Spleen (tissue), 7 donors: Measurements from ENCODE around the gene ALS2.

Source experiments
- POLR2A ChIP-seq, 3 donors: fragments of 450-650 bp; IDR thresholded peaks; one replicate each; pipeline ENCODE4 v1.5.1; 2017; ENCODE audit warnings: antibody characterized with exemption in 3 of 3, mild to moderate bottlenecking in 1 of 3
- POLR2AphosphoS5 ChIP-seq, 3 donors: sonication (generic); formaldehyde crosslinking; IDR thresholded peaks; one replicate each; pipeline ENCODE4 v1.5.1; 2017; ENCODE audit warnings: antibody characterized with exemption in 3 of 3
- TF ChIP-seq, protein P1 (sequence below), 11 experiments: fragments of 200-600 bp in 7 of 11; fragments of 450-650 bp in 4 of 11; sonication (generic) in 4 of 11; IDR thresholded peaks in 8 of 11; conservative IDR thresholded peaks in 3 of 11; 1 replicate in 7 of 11; 2 replicates in 4 of 11; pipeline versions ENCODE4 v1.4.0 to v1.8.0; 2016 to 2021; ENCODE audit warnings: antibody characterized with exemption in 11 of 11, inconsistent platforms in 4 of 11, mild to moderate bottlenecking in 1 of 11
- donor health status: DM: no; HTN: no; CAD: no; lungs with moderate emphysema.
- donor health status: DM: no; HTN: no; CAD: no.
- donor health status: DM: no; HTN: no; CAD: no.

DNA sequence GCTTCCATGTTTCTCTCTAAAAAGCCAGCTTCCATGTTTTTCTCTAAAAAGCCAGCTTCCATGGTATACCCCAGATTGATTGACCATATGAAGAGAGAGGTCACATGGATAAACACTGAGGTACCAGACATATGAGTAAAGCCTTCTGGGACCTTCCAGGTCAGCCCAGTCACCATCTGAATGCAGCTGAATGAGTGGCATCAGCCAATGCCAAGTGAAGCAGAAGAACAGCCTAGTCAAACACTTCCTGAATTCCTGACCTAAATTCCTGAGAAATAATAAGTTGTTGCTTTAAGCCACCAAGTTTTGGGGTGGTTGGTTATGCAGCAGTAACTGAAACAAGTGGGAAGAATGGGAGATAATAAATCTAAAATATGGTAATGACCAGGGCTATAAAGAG, 5.7 kb upstream of the ALS2 start:
- TF ChIP-seq, protein P1, sequence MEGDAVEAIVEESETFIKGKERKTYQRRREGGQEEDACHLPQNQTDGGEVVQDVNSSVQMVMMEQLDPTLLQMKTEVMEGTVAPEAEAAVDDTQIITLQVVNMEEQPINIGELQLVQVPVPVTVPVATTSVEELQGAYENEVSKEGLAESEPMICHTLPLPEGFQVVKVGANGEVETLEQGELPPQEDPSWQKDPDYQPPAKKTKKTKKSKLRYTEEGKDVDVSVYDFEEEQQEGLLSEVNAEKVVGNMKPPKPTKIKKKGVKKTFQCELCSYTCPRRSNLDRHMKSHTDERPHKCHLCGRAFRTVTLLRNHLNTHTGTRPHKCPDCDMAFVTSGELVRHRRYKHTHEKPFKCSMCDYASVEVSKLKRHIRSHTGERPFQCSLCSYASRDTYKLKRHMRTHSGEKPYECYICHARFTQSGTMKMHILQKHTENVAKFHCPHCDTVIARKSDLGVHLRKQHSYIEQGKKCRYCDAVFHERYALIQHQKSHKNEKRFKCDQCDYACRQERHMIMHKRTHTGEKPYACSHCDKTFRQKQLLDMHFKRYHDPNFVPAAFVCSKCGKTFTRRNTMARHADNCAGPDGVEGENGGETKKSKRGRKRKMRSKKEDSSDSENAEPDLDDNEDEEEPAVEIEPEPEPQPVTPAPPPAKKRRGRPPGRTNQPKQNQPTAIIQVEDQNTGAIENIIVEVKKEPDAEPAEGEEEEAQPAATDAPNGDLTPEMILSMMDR (IDR thresholded peaks at IDR 0.05 in 8 of 11, conservative IDR thresholded peaks at IDR 0.05 in 3 of 11): no peak
- TF ChIP-seq POLR2A (IDR thresholded peaks at IDR 0.05) (no peak), POLR2AphosphoS5 (IDR thresholded peaks at IDR 0.05) (no peak)
